Measurements from ENCODE around the gene ACTG2. TPM values are rescaled to one million over a fixed set of nuclear protein-coding genes. Genes with fewer than 3 reads are reported as not detected.

The ACTG2 gene
- total RNA-seq, 4 donors from 2014 or later = 4,013 to 8,538 (median 5,633) TPM

DNA sequence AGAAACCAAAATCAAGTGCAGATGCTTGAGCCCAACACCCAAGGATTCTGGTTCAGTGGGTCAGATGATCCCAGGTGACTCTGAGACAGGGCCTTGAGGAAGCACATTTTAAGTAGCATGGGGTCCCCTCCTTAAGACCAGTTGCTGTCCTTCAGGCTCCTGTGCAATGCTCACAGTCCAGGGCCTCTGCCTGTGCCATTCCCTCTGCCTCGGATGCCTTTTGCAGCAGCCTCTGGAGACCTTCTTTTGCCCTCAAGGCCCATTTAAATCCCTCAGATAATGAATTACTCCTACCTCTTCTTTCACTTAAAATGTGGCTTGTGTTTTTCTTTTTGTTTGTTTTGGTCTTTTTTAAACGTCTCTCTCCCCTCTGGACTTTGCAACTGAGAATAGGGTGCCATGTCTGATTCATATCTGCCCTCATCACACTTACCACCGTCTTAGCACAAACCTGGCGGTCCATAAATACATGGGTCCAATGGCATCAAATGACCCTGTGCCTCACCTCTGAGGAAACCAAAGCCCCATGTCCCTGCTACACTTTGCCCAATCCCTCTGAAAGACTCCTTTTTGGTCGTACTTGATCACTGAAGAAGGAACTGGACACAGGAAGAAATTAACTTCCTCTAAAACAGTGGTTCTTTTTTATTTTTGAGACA is 14.2 kb downstream of the ACTG2 start:
- WGBS = 46% methylated on average over 5 of the region's 5 CpGs
- no peaks in the 10 kb centered on the region for H3K9me3 ChIP-seq
- no peaks in the 10 kb centered on the region for H3K27me3 ChIP-seq
- TF ChIP-seq POLR2AphosphoS5 (IDR thresholded peaks at IDR 0.05) (peak; percentile 43 to 78), POLR2A (IDR thresholded peaks at IDR 0.05; ENCODE audit: low read depth) (no peak)
- H3K27ac ChIP-seq (replicated peaks in 1 of 4) = peak overlapping the region; percentile 59 to 94 (median 64)
- no peak for DNase-seq (ENCODE audit: extremely low spot score)
- H3K36me3 ChIP-seq = peaks cover 0 to 73% (median 42%) of the 10 kb centered on the region in 4 donors
- H3K4me1 ChIP-seq = peaks cover 0 to 45% (median 39%) of the 10 kb centered on the region in 4 donors
- intact Hi-C loops (cut with DNase I) = no loop called here
- H3K4me3 ChIP-seq = no peak overlapping the region

DNA sequence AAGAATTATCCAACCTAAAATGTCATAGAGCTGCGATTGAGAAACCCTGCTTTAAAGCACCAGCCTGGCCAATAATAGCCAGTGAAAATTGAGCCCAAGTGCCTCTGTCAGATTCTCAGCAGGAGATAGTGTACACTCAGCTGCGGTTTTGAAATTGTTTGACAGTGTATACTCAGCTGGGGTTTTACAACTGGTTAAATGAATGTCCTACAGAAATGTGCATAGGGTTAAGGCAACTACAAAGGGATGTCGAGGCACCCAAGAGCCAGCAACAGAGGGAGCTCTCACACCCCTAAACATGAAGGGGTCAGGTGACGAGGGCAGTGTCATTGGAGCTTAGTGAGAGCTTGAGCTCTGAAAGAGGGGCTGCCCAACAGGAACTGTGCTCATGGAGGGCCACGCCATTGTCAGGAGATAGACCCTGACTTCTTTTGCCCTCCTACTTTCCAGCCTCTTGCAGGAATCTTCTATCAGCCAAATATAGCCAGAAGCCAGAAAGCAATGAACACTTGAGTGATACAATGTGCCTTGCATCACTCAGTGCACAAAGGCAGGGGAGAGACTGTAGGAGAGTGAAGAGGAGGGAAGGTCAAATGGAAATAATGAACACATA is 15.1 kb downstream of the ACTG2 start:
- Histone ChIP-seq H3K27me3 (no peaks in the 10 kb centered on the region), H3K27ac (replicated peaks in 1 of 4) (peak overlapping the region; percentile 59 to 94 (median 64)), H3K4me1 (peaks cover 0 to 35% (median 30%) of the 10 kb centered on the region in 4 donors), H3K4me3 (no peak overlapping the region), H3K9me3 (no peaks in the 10 kb centered on the region), H3K36me3 (peaks cover 0 to 70% (median 36%) of the 10 kb centered on the region in 4 donors)
- TF ChIP-seq POLR2AphosphoS5 (IDR thresholded peaks at IDR 0.05) (peak; percentile 68 to 82), POLR2A (IDR thresholded peaks at IDR 0.05; ENCODE audit: low read depth) (no peak), EP300 (IDR thresholded peaks at IDR 0.05) (no peak)
- TF ChIP-seq, protein P1, sequence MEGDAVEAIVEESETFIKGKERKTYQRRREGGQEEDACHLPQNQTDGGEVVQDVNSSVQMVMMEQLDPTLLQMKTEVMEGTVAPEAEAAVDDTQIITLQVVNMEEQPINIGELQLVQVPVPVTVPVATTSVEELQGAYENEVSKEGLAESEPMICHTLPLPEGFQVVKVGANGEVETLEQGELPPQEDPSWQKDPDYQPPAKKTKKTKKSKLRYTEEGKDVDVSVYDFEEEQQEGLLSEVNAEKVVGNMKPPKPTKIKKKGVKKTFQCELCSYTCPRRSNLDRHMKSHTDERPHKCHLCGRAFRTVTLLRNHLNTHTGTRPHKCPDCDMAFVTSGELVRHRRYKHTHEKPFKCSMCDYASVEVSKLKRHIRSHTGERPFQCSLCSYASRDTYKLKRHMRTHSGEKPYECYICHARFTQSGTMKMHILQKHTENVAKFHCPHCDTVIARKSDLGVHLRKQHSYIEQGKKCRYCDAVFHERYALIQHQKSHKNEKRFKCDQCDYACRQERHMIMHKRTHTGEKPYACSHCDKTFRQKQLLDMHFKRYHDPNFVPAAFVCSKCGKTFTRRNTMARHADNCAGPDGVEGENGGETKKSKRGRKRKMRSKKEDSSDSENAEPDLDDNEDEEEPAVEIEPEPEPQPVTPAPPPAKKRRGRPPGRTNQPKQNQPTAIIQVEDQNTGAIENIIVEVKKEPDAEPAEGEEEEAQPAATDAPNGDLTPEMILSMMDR (IDR thresholded peaks at IDR 0.05) = peak in 2 of 3 experiments; percentile 17 to 18
- intact Hi-C loops (cut with DNase I) = no loop called here
- 22% methylated on average over 5 of the region's 5 CpGs for WGBS
- no peak for DNase-seq (ENCODE audit: extremely low spot score)

DNA sequence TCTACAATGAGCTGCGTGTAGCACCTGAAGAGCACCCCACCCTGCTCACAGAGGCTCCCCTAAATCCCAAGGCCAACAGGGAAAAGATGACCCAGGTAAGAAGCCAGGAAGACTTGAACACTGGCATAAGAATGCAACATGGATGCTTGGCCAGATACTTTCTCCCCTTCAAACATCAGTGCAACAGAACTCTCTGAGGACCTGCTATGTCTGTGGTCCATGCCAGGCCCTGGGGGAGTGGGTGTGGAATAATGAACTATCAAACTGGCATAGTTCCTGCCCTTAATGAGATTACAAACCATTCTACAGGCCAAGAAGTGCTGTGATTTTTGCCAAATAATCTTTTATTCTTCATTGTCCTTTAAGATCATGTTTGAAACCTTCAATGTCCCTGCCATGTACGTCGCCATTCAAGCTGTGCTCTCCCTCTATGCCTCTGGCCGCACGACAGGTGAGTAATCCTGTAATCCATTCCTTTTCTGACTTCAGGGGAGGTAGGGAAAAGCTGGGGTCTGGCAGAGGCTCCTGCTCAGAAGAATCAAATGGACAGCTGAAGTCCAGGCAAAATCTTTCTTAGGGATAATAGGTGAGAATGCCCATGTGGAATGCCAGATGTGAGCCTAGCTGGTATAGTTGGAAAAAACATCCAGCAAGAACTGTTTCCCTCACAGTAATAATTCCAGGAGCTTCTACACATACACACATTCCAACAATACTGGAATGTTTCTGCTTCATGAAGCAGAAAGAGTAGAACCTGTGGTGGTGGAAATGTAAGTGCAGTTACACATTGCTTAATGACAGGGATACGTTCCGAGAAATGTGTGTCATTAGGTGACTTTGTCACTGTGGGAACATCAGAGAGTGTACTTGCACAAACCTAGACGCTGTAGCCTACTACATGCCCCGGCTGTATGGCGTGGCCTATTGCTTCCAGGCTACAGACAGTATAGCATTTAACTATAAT is 16.2 kb downstream of the ACTG2 start:
- intact Hi-C loops (cut with DNase I) = no loop called here
- H3K27me3 ChIP-seq = no peaks in the 10 kb centered on the region
- peaks cover 0 to 72% (median 43%) of the 10 kb centered on the region in 4 donors for H3K36me3 ChIP-seq
- no peaks in the 10 kb centered on the region for H3K9me3 ChIP-seq
- no peak for DNase-seq (ENCODE audit: extremely low spot score)
- H3K4me3 ChIP-seq = no peak overlapping the region
- H3K27ac ChIP-seq (replicated peaks in 1 of 4) = peak overlapping the region; percentile 59 to 94 (median 64)
- WGBS = 52% methylated on average over 10 of the region's 10 CpGs
- peaks cover 0 to 32% (median 24%) of the 10 kb centered on the region in 4 donors for H3K4me1 ChIP-seq
- TF ChIP-seq, protein P1 (IDR thresholded peaks at IDR 0.05) = no peak
- TF ChIP-seq POLR2AphosphoS5 (IDR thresholded peaks at IDR 0.05) = peak; percentile 77 to 91
- no peak for TF ChIP-seq EP300 (IDR thresholded peaks at IDR 0.05)
- TF ChIP-seq POLR2A (IDR thresholded peaks at IDR 0.05; ENCODE audit: low read depth) = no peak

DNA sequence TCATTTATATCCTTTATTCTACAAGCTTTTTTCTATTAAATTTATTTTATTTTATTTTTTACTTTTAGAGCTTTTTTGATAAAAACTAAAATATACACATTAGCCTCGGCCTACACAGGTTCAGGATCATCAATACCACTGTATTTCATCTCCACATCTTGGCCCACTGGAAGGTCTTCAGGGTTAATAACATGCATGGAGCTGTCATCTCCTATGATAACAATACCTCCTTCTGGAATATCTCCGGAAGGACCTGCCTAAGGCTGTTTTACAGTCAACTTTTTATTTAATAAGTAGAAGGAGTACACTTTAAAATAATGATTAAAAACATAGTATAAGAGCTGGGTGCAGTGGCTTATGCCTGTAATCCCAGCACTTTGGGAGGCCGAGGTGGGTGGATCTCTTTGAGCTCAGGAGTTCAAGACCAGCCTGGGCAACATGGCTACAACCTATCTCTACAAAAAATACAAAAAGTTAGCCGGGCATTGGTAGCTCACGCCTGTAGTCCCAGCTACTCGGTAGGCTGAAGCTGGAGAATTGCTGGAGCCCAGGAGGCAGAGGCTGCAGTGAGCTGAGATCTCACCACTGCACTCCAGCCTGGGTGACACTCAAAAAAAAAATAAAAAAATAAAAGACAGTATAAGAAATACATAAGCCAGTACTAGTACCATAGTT is 18.2 kb downstream of the ACTG2 start:
- intact Hi-C loops (cut with DNase I) = no loop called here
- H3K9me3 ChIP-seq = no peaks in the 10 kb centered on the region
- H3K27me3 ChIP-seq = no peaks in the 10 kb centered on the region
- peak overlapping the region; percentile 61 to 94 (median 63) for H3K27ac ChIP-seq (replicated peaks in 1 of 4)
- peaks cover 0 to 89% (median 61%) of the 10 kb centered on the region in 4 donors for H3K36me3 ChIP-seq
- peaks cover 0 to 35% (median 24%) of the 10 kb centered on the region in 4 donors for H3K4me1 ChIP-seq
- no peak for DNase-seq (ENCODE audit: extremely low spot score)
- peak in 1 of 2 donors; percentile 59 for TF ChIP-seq POLR2AphosphoS5 (IDR thresholded peaks at IDR 0.05)
- TF ChIP-seq, protein P1 (IDR thresholded peaks at IDR 0.05) = no peak
- WGBS = 52% methylated on average over 6 of the region's 6 CpGs
- no peak overlapping the region for H3K4me3 ChIP-seq
